Activated CD8-positive, alpha-beta memory T cell treated with anti-CD3 and anti-CD28 coated beads for 4 hours (primary cell): Measurements from ENCODE around the gene ZNF468.
"Not testable (repeated sequence)": the region's sequence is repeated elsewhere in the genome, so short reads cannot be mapped to it uniquely, and the experiment has no call there.

Source experiments
- DNase-seq, 2 donors: peaks; one replicate each; pipeline ENCODE4 v3.0.0-alpha.2; 2020; ENCODE audit warnings: low read depth in 2 of 2

Gene ZNF468

DNA sequence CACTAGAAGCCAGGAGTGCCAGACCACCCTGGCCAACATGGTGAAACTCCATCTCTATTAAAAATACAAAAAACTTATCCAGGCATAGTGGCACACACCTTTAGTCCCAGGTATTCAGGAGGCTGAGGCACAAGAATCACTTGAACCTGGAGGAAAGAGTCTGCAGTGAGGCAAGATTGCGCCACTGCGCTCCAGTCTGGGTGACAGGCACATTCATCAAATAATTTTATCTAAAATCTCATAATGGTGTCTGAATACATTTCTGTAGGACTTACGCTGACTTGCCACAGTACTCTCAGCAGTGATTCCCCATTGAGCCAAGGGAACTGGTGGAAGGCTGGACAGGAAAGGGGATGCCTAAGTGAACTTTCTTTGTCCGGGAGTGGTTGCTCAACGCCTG, 31.7 kb downstream of the ZNF468 start:
- no peak for DNase-seq

DNA sequence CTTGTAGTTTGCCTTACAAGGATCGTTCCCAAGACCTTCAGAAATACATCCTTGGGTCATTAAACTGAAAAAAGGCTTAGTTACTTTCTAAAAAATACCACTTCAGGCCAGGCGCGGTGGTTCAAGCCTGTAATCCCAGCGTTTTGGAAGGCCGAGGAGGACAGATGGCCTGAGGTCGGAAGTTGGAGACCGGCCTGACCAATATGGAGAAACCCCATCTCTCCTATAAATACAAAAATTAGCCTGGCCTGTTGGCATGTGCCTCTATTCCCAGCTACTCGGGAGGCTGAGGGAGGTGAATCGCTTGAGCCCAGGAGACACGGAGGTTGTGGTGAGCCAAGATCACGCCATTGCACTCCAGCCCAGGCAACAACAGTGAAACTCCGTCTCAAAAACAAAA, 33.7 kb downstream of the ZNF468 start:
- DNase-seq, result no peak

DNA sequence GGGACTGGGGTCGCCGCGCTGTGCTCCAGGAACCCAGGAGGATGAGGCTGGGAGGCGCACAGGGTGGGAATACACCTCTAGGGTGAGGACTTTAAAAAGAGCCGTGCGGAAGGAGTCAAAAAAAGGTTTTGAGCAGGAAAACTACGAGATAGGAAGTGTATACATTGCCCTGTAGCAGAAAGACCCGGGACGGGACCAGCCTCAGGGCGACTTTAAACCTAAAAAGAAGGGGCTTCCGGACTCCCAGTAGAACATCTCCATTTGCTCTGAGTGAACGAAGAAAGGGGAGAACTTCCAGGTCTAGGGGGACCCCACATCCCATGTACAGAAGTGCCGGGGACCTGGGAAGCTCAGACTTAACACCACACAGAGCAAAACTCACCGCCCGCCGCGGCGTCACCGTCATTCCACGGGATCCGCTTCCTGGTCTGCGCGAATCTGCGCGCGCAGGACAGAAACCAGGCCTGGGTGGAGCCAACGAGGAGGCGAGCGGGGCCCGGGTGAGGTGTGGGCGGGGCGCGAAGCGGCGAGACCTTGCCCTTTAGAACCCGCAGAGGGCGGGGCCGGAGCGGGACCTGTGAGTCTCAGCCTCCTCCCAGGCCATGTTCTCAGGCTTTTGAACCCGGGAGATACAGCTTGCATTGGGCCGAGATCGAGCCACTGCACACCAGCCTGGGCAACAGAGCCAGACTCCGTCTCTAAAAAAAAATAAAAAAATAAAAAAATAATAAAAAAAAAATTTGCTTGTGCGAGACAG, 36.0 kb downstream of the ZNF468 start, which contains the start of gene ZNF28:
TSS of gene ZNF28 (minus strand) at position 430 of the 757 bp plus-strand sequence. CDS start 3,675 bp downstream, outside the sequence.
- DNase-seq, result peak; percentile 35 to 50

DNA sequence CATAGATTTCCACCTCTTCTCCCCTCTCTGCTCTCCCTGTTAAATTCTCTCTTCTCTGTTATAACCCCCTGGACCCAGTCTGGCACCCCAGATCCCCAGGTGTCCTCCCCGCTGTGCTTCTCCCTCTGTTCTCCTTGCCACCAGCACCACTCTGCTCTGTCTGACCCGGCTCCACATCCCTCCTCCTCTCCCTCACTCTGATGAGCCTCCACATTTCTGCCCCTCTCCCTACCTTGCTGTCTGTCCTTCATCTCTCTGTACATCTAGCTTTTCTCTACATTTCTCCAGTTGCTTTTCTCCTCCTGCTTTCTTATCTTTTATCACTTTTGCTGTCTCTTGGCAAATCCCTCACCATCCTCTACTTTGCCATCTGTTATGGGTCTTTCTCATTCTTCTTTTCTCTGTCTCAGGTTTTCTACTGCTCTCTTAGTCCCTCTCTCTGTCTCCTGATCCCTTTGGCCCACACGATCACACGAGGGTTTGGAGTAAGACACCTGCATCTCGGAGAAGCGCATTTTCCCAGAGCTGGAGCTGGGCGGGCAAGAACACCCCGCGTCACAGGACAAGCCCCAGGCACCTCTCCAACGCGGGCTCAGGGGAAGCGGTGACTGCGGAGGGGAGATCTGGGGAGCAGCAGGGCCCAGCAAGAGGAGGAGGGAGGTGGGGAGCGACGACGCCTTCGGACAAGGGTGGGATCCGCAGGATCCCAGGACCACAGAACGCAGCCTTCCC, 36.8 kb downstream of the ZNF468 start:
- DNase-seq, result not testable (repeated sequence)

DNA sequence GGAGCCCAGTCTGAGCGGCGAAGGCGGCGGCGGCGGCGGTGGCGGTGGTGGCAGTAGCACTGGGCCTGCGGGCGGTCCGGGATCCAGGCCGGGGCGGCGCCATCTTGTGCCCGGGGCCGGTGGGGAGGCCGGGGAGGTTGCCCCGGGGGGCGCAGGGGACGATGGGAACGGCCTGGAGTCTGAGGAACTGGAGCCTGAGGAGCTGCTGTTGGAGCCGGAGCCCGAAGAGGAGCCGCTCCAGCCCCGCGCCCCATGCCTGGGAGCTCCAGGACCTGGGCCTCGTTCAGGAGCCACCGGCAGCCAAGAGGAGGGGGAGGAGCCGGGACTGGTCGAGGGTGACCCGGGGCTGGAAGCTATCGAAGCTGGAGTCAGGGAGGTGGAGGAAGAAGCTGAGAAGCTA, 47.6 kb downstream of the ZNF468 start:
- DNase-seq, result no peak

DNA sequence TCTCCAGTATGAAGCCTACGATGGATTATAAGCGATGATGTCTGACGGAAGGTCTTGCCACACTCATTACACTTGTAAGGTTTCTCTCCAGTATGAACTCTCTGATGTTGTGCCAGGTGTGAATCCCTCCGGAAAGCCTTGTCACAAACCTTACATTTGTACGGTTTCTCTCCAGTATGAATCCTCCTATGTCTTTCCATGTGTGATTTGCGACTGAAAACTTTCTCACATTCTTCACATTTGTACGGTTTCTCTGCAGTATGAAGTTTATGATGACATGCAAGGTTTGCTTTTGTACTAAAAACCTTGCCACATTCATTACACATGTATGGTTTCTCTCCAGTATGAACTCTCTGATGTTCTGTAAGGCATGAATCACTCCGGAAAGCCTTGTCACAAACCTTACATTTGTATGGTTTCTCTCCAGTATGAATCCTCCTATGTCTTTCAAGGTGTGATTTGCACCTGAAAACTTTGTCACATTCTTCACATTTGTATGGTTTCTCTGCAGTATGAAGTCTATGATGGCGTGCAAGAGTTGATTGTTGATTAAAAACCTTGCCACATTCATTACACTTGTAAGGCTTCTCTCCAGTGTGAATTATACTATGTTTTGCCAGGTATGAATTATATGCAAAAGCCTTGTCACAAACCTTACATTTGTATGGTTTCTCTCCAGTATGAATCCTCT, 57.3 kb downstream of the ZNF468 start:
- not testable (repeated sequence) for DNase-seq

DNA sequence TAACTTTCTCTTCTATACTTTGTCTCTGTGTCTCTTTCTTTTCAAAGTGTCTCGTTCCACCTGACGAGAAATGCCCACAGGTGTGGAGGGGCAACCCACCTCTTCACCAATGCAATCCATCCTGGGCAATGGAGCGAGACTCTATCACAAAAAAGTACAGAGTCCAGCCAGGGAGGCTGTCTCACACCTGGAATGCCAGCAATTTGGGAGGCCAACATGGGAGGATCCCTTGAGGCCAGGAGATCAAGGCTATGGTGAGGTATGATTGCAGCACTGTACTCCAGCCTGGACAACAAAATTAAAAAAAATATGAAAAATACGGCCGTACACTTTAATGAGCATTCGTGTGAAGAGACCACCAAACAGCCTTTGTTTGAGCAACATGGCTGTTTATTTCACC, 68.0 kb downstream of the ZNF468 start:
- DNase-seq, result no peak
